Measurements from ENCODE around the gene KDM3A.

- TF ChIP-seq MAX (CRISPR knock-in tag; IDR thresholded peaks at IDR 0.05) (no peak), USF1 (CRISPR knock-in tag; IDR thresholded peaks at IDR 0.05) (no peak), CTCF (IDR thresholded peaks at IDR 0.05) (no peak), ZNF138 (CRISPR knock-in tag; conservative IDR thresholded peaks at IDR 0.05) (no peak), ZNF423 (CRISPR knock-in tag; IDR thresholded peaks at IDR 0.05) (no peak), GRHL2 (CRISPR knock-in tag; IDR thresholded peaks at IDR 0.05; ENCODE audit: insufficient replicate concordance, severe bottlenecking) (no peak), ATF2 (CRISPR knock-in tag; IDR thresholded peaks at IDR 0.05; ENCODE audit: borderline replicate concordance, low read depth) (no peak), KAT7 (CRISPR knock-in tag; IDR thresholded peaks at IDR 0.05; ENCODE audit: borderline replicate concordance) (no peak)
Observed at GRCh38 chr2:86426271-86426670, 14.9 kb upstream of the KDM3A start.

Data from WTC11 (cell line).